HK-2 (cell line): ENCODE measurements around the gene SUSD6.

ENCODE experiments used
- DNase-seq: peaks from one replicate; pipeline ENCODE4 v3.0.0-alpha.2; 2018; ENCODE audit not compliant: unreplicated experiment

The SUSD6 gene

DNA sequence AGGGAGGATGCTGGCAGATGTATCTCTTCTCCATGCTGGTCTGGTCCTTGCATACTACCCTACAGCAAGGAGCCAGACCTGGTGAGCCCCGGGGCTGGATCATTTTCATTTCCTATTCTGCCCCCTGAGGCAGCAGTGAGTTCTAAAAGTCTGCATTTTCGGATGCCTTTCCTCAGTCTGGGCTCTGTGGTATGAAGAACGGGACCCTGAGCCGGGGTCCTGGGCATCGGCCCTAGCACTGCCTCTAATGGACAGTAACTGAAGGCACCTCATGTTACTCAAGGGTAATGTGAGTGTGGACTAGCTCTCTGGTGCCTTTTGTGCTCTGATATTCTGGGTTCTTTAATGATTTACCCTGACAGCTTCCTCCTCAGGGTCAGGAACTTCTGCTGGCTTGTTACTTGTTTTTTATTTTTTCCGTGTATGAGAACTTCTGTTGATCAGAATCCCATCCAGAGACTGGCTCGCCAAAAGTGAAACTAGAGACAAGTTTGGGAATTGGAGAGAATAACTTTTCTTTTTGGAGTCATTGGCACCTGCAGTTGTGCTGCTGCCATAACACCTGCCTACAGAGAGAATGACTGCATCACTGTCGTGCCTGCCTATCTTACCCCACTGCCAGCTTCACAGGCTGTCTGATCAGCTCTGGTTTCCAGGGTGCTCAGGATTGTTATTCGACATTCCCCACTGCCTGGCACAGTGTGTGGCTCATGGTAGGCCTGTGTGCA, 62.3 kb downstream of the SUSD6 start:
- no peak for DNase-seq

DNA sequence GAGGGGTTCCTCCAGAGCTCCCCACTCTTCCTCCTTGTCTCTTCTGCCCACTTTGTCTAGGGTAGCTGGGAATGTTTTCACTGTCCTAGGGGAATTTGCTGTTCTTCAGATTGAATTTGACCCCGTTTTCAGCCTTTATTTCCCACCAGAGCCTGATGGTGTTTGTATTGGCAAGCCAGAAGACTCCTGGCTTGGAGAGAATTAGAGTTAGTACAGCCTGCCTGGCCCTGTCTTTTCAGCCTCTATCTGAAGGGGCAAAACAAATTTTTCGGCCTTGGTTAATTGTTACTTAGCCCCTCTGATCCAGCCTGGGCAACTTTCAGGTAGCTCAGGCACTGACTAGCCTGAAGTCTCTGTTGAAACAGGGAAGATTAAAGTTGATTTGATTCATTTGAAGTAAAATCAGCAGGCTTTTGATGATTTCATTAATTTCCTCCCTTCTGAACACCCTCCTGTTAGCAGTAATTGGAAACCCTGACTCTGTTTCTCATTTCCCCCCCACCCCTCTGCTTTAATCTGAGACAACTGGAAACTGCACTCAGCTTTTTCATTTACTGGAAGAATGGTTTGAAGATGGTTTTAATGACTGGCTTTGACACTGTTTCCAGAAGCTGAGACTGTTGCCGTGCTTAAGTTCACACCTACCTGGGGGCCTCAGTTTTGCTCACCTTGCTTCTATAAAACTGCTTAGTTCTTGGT, 63.3 kb downstream of the SUSD6 start:
- no peak for DNase-seq

DNA sequence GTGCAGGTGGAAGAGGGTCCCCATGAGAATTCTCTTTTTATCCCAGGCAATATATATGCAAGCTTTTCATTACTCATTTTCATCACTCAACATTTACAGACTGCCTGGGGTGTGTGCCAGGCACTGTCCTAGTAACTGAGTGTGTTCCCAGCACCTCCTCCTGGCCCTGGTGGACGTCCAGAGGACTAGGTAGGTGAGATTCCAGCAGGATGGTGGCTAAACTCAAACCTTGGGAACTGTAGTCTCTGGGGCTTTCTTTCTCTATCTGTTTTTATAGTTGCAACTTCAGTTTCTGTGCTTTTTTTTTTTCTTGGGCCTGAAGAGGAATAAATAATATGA, 63.8 kb downstream of the SUSD6 start:
- no peak for DNase-seq

DNA sequence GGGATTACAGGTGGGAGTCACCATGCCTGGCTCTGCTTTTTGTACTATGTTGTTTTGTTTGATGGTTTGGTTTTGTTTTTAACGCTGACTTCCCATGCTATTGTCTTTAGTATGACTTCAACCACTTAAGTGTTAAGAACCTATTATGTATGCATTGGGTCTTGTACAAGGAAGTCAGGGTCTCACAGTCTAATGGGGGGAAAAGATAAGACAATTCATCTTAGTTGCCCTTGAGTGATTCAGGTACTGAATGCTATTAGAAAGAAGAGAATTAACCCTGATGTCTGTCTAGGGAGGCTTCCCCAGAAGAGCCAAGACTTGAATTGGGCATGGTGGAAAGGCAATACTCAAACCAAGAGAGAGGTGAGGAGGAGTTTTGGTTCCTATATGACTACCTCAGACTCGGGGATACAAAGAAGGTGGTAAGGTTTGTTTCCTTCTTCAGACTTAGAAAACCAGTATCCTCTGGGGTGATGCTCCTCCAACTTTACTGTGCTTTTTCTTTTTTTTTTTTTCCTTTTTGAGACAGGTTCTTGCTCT, 64.6 kb downstream of the SUSD6 start:
- no peak for DNase-seq

DNA sequence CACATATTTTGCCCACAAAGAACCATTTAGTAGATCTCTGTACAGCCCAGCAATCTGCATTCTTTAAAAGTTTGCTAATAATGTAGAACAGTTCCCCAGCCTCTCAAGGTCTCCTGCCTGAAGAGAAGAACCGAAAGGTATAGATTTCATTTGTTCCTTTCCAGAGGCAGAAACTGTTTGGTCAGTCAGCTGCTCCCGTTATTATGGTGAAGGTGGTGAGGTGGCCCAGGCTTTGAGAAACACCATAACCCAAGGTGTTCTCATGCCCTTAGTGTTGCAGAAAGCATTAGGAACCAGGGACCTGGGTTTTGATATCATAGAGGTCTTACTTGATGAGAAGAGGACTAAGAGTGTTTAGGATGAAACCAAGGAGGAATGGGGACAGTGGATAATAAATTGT, 65.3 kb downstream of the SUSD6 start:
- DNase-seq: no peak

DNA sequence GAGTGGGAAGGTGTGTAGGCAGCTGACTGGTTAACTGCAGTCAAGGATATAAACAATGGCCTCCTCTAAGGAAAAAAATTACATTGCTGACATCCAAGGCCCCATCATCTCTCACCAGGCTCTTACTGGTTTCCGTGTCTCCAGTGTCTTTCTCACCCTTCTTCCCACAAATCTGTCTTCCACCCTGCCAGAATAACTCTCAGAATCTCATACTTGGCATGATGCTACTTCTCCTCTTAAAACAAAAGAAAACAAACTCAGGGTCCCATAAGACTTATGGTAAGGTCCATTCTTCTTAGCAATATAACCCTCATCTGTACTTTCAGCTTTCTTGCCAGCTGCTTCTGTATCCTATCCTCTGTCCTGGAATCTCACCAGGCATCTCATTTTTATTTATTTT, 68.9 kb downstream of the SUSD6 start:
- no peak for DNase-seq

DNA sequence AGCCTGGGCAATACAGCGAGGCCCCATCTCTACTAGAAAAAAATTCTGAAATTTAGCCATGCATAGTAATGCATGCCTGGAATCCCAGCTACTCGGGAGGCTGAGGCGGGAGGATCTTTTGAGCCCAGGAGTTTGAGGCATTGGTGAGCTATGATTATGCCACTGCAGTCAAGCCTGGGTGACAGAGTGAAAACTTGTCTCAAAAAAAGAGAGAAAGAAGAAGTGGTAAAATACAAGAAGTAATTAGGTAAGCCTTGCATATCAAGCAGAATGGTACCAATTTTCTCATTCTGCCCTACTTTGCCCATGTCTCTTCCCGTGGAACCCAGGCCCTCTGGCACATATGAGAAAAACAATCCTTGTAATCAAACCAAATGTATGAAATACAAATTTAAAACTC, 70.7 kb downstream of the SUSD6 start:
- no peak for DNase-seq

DNA sequence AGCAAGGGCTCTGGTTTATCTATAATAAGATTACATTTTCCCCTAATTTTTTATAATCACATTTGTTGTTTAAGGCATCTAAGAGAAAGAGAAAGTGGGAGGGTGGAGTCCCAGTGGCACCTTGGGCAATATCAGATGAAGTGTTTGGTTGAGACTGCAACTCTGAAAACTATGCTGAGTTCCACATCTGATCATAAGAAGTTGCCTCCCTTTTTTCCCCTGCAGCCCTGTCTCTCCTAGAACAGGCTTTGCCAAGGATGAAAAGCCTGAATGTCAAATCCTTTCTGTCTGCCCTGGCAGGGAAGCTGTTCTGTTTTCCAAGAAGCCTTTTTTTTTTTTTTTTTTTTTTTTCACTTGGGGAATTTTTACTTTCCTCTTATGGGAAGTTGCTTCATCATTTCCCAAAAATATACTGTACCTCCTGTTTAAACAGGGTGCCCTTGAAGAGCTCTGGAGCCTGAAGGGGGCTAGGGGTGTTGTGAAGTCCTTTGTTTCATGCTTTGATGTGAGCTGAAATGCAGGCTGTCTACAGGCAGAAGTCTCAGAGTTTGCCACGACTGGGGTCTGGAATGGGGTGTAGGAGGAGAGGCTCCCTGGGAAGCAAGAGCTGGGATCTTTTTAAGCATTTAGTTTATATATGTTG, 71.3 kb downstream of the SUSD6 start:
- DNase-seq: no peak

DNA sequence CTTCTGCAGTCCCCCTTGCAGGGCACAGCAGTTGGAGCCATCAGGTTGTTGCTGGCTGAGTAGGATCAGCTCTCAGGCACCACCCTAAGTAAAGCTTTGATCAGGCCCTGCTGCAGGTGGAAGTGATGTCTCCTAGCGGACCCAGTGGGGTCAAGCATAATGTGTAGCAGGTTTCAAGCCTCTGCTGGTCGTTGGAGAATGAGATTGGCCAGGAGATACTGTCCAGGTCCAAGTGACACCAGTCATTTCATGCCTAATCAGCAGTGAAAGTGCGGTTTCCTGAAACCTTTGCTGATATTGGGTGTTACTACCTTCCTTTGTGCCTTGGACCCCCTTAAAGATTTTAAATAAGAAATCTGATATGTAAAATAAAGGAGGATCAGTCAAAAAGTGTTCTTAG, 72.6 kb downstream of the SUSD6 start:
- no peak for DNase-seq

DNA sequence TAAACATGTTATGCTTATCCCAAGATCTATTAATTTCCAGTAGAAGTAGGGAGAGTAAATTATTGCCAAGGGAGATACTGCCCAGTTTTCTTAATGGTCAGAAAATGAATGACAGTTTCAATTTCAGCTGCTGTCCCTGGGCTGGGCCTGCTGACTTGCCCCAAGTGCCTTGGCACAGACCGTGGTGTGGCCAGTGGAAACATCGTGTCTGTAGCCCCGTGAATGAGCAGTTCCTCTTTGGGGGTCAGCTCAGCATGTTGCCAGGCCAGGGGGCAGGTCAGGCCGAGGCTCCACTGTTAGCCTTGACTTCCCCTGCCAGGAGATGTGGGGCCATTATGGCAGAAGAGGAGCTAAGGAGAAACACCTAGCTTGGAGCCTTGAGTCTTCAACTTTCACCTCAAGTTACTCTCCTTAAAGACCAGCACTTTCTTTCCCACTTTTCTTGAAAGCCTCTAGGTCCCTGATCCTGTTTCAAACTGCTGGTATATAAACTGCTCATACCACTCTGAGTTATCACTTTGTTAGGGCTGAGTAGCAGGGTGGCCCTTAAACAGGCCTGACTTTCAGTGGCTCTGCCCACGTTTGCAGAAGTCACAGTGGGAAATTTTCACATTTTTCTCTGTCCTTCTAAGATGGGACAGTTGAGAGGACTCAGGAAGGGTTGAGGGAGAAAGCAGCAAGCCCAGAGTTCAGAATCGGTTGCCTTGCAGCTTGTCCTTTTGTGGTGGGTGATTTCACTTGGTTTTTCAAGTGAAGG, 73.2 kb downstream of the SUSD6 start:
- DNase-seq: no peak

DNA sequence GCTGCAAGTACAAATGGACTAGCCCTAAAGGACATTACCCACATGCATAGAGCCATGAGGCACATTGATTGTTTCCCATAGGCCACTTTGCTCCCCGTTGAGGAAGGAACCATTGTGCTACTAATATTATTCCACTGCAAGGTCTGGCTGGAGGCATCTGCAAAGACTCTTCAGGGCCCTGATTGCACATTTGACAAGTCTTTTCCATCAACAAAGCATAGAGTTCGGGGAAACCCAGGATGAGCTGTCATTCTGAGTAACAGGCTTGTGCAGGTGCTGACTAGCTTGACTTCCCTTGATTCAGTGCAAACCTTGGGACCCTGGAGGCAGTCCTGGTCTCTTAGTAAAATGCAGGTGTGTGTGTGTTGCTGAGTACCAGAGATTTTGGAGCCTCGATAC, 73.8 kb downstream of the SUSD6 start:
- DNase-seq: peak; percentile 33

DNA sequence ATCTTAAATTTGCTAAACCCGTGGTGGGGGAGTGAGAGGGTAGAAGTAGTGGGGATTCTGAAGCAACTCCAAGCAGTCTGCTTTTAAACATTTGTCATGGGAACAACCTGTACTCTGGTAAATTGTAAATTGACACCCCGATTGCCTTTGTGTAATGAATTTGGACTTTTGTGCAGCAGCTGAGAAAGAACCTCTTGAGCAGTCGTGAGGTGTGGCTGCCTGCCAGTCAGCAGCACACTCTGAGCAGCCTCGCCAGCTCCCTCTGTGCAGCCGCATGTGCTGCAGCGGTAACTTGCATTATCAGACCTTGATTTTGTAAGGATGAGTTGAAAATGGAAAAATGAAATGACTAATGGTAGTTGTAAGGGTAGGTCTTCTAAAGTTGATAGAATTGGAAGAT, 74.3 kb downstream of the SUSD6 start:
- DNase-seq: no peak

DNA sequence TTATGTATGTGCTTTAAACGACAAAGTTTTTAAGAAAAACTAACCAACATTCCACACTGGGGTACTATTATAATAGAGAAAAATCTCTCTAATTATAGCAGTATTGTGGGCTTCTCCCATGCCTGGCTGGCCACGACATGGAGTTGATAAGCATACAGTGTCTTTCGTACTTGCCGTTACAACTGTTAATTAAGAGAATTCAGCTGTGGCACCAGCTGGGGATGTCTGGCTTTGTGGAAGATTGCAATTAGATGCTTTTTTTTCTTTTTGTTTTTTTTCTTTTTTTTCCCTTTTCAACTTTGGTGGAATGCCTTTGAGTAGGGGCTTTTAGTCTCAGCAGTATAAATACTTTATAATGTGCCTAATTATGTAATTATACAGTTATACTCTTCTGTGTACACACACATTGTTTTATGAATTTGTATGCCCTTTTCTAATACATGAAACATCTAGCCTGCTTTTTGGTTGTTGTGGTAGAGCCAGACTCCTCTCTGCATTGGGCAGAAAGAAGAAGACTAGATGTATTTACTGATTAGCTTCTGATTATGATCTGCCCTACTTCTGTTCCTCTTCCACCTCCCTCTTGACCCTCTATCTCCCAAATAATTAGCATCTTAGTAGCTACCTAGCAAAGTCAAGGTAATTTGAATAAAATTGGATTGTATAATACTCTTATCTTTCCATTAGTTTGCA, 76.4 kb downstream of the SUSD6 start:
- no peak for DNase-seq

DNA sequence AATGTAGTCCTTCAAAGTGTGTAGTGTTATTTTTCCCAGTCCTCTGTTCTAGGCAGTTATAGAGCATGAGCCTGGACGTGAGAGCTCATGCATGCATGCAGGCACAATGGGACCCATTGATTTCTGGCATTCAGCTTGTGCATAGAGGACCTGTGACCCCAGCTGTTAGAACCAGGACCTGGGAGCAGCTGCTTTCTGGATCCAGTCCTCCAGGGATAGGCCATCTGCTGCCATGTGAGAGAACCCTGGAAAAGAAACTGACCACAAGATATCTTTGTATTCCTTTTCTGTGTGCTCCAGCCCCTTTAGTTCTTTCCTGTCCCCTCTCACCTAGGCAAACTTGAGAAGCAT, 76.9 kb downstream of the SUSD6 start:
- DNase-seq: no peak

DNA sequence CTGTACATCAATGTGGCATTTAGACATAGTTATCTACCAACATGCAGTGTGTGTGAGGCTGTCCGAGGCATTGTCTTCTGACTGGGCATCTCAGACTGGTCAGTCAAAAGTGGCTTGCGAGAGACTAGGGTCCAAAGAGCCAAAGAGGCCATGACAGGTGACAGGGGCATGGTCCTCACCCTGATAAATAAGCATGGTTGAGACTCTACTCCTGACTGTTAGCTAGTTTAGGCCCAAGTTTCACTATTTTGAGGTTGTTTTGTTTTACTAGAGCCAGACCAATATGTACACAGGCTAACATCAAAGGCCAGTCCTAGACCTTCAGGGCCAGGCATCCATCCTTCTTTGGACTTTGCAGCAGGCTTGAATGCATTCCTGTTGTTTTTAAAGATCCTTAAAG, 78.6 kb downstream of the SUSD6 start:
- DNase-seq: no peak

DNA sequence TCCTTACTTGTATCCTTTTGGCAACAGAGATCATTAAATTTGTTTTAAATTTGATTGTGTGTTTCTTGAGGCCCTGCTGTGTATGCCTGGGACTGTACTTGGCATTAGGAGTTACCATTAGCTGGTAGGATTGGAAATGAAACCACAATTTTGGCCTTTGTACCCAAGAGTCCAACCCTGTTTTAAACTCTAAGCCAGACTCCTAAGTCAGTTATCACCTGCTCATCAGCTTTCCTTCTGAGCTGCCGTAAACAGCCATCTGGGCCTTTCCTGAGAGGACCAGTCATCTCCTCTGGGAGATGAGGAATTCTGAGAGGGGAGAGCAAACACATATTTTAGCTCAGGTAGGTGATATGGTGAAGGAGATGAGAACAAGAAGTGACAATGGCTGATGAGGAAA, 81.2 kb downstream of the SUSD6 start:
- no peak for DNase-seq

DNA sequence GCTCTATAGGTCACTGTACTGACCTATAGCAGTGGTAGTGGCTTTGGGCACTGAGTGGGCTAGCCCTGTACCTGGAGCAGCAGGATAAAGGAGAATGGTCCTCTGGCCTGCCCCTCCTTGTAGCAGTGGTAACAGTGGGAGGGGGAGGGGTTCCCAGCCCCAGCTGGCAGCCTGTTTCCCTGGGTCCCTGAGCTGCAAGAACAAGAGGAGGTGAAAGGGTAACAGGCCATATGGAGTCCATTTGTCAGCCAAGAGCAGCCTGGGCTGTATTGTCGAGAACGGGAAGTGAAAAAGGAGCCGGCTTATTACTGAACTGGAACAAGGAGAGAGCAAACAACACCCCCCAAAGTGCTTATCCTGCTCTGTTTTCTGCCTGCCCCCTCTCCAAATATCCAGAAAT, 81.7 kb downstream of the SUSD6 start:
- no peak for DNase-seq

DNA sequence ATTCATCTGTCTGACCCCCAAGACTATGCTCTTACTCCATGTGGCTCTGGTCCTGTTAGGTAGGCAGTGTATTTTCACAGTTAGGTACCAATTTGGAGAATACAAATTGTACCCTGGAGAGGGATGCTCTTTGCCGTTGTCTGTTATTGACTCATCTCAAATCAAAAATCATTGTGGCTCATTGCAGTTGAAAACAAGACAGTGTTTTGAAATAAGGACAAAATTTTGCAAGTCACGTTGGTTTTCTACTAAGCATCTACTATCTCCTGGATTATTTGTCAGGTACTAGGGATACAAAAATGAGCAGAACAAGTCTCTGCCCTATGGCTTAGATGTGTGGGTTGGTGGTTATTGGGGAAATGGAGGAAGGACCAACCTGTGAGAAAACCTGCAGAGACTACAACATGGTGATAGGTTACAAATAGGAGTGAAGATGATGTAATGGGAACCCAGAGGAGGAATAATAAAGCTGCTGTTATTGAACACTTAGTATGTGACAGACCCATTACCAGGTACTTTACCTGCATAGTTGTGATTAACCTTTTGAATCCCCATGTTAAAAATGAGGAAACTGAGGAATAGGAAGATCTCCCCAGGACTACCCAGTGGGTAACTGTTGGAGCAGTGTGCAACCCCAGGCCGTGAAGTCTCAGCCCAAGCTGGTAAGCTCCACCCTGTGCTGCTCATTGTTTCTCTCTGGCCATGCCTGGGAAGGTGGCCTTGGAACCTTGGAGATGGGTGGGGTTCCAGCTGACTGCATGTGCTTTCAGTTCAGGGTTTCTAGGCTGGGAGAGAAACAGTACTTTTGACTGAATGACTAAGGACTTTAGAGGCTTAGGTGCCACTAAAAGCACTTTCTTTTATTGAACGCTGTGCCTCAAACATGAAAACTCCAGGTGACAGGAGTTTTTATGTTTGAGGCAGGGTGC, 82.7 kb downstream of the SUSD6 start:
- DNase-seq: no peak

DNA sequence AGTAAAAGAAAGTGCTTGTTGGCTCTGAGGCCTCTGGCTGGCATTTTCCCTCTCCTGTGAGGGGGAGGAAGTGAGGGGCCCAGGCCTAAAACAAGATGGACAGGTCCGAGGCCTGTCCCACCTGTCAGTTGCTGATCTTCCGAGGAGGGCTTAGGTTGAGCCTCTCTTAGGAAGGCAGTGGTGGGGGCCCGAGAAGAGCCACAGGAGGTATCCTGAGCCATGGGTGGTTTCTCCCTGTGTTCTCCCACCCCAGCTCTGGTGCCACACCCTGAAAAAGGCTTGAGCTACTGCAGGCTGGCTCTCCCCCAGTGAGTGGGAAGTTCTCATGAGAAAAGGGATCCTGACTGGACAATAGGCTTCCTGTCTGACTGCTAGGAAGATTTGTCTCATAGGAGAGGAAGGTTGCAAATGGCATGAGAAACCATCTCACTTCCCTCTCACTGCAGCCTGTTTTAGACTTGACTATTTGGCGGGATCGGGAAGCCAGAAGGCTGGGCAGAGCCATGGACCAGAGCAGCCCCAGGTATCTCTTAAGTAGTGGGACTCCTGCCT, 83.4 kb downstream of the SUSD6 start:
- DNase-seq: no peak
